Fibroblast of lung (primary cell): ENCODE measurements around the gene DIP2A.

Source experiments
- EZH2 ChIP-seq: IDR thresholded peaks from 2 replicates; pipeline ENCODE4 v1.5.1; 2012; ENCODE audit warnings: low read length, control low read depth, mild to moderate bottlenecking; ENCODE audit errors: missing control alignments
- TF ChIP-seq, protein P1 (sequence below), 2 donors: IDR thresholded peaks in 1 of 2; conservative IDR thresholded peaks in 1 of 2; 1 replicate in 1 of 2; 2 replicates in 1 of 2; pipeline ENCODE4 v1.5.1; 2011 to 2012; ENCODE audit warnings: low read length in 2 of 2, control low read depth in 1 of 2, inconsistent platforms in 1 of 2, low read depth in 1 of 2, mild to moderate bottlenecking in 1 of 2

DNA sequence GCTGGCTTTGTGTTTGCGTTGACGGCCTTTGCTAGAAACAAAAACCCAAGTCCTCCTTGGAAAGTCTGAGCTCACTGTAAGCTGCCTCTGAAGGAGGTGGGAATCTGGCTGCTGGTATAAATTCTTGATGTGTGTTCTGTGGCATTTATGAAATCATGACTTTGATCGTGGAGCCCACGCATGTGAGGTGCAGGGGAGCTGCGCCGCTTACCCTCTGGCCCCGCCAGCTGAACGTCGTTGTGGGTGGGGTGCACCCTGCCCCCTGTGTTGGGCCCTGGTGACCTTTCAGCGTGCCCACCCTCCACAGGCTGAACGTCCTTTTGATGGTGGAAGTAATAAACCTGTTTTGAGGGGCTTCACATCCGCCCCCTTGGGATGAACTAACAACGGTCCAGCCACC is 21.2 kb upstream of the DIP2A start:
- TF ChIP-seq, protein P1, sequence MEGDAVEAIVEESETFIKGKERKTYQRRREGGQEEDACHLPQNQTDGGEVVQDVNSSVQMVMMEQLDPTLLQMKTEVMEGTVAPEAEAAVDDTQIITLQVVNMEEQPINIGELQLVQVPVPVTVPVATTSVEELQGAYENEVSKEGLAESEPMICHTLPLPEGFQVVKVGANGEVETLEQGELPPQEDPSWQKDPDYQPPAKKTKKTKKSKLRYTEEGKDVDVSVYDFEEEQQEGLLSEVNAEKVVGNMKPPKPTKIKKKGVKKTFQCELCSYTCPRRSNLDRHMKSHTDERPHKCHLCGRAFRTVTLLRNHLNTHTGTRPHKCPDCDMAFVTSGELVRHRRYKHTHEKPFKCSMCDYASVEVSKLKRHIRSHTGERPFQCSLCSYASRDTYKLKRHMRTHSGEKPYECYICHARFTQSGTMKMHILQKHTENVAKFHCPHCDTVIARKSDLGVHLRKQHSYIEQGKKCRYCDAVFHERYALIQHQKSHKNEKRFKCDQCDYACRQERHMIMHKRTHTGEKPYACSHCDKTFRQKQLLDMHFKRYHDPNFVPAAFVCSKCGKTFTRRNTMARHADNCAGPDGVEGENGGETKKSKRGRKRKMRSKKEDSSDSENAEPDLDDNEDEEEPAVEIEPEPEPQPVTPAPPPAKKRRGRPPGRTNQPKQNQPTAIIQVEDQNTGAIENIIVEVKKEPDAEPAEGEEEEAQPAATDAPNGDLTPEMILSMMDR (conservative IDR thresholded peaks at IDR 0.05 in 1 of 2, IDR thresholded peaks at IDR 0.05 in 1 of 2; ENCODE audit: low read depth in 1 of 2, low read length in 2 of 2) = no peak
- no peak for TF ChIP-seq EZH2
